PC-9 (cell line): ENCODE data around the gene SERTAD3. TPM values are rescaled to one million over a fixed set of nuclear protein-coding genes. Genes with fewer than 3 reads are reported as not detected.

Experiments used
- BruUV-seq: library from RNA; stranded (reverse); fragments of 400-500 nt; replicated peaks from 2 replicates; lab custom pipeline; 2021; lab: Mats Ljungman, UMichigan
- CTCF ChIA-PET: fragments of 300-600 bp; sonication (Branson Sonifier 250); formaldehyde crosslinking; loops from one replicate; lab custom pipeline; 2022; ENCODE audit warnings: antibody characterized with exemption; lab: Charles Lee
- POLR2A ChIA-PET: fragments of 300-600 bp; sonication (Branson Sonifier 250); formaldehyde crosslinking; loops from one replicate; lab custom pipeline; 2022; ENCODE audit warnings: antibody characterized with exemption; ENCODE audit not compliant: unreplicated experiment; lab: Charles Lee
- DNase-seq, 2 experiments: peaks; one replicate each; pipeline versions ENCODE4 v3.0.0 to v3.0.0-alpha.2; 2015 to 2022; ENCODE audit warnings: mixed read lengths in 1 of 2
- H2AFZ ChIP-seq: fragments of 200-600 bp; sonication (generic); 2 replicates; pipeline ENCODE4 v1.8.1; 2017; ENCODE audit warnings: antibody characterized with exemption
- H3F3A ChIP-seq: fragments of 200-600 bp; sonication (generic); 2 replicates; pipeline ENCODE4 v1.8.1; 2017; ENCODE audit warnings: antibody characterized with exemption, mild to moderate bottlenecking, low read depth; ENCODE audit not compliant: insufficient read depth
- H3K27ac ChIP-seq: fragments of 200-600 bp; sonication (generic); 2 replicates; pipeline ENCODE4 v1.6.1; 2016; ENCODE audit warnings: mixed run types
- H3K27me3 ChIP-seq: fragments of 200-600 bp; sonication (generic); 2 replicates; pipeline ENCODE4 v1.6.1; 2016; ENCODE audit warnings: low read depth, mixed run types; ENCODE audit not compliant: insufficient read depth
- H3K36me3 ChIP-seq: fragments of 200-600 bp; sonication (generic); 2 replicates; pipeline ENCODE4 v1.6.1; 2016; ENCODE audit warnings: low read depth, mixed run types
- H3K4me1 ChIP-seq: fragments of 200-600 bp; sonication (generic); replicated peaks from 2 replicates; pipeline ENCODE4 v1.6.1; 2016; ENCODE audit warnings: mixed run types; ENCODE audit not compliant: insufficient read depth
- H3K4me2 ChIP-seq: fragments of 200-600 bp; sonication (generic); 2 replicates; pipeline ENCODE4 v1.6.1; 2017; ENCODE audit warnings: mixed run types
- H3K4me3 ChIP-seq: fragments of 200-600 bp; sonication (generic); 2 replicates; pipeline ENCODE4 v1.6.1; 2016; ENCODE audit warnings: mixed run types
- H3K79me2 ChIP-seq: fragments of 200-600 bp; sonication (generic); 2 replicates; pipeline ENCODE4 v1.6.1; 2017; ENCODE audit warnings: low read depth, mixed run types
- H3K9me2 ChIP-seq: fragments of 200-600 bp; sonication (generic); 2 replicates; pipeline ENCODE4 v1.8.1; 2017; ENCODE audit warnings: mild to moderate bottlenecking; ENCODE audit not compliant: insufficient read depth
- H3K9me3 ChIP-seq: fragments of 200-600 bp; sonication (generic); 2 replicates; pipeline ENCODE4 v1.8.1; 2016; ENCODE audit warnings: low read depth; ENCODE audit not compliant: insufficient read depth
- H4K20me1 ChIP-seq: fragments of 200-600 bp; sonication (generic); 2 replicates; pipeline ENCODE4 v1.8.1; 2017; ENCODE audit not compliant: insufficient read depth
- CTCF ChIP-seq: fragments of 200-600 bp; sonication (generic); conservative IDR thresholded peaks from 2 replicates; pipeline ENCODE4 v1.6.1; 2017; ENCODE audit warnings: mixed run types, antibody characterized with exemption, mild to moderate bottlenecking, moderate library complexity
- EZH2 ChIP-seq: fragments of 200-600 bp; sonication (generic); IDR thresholded peaks from 2 replicates; pipeline ENCODE4 v1.8.0; 2017; ENCODE audit warnings: antibody characterized with exemption, low read depth
- intact Hi-C: fragments of 100-400 bp; cut with micrococcal nuclease; formaldehyde crosslinking; loops from one replicate; pipeline ENCODE4 v1.10.0; 2022; ENCODE audit not compliant: unreplicated experiment
- total RNA-seq: library from RNA; stranded (reverse); gene quantifications from 2 replicates; pipeline ENCODE4 v1.2.3, GENCODE V29; 2021

SERTAD3 gene
- total RNA-seq, 1 experiment from 2014 or later: 41.4 TPM

- Histone ChIP-seq H3K36me3 (no peaks in the 10 kb centered on the region), H3F3A (peaks cover 18% of the 10 kb centered on the region), H3K9me3 (no peaks in the 10 kb centered on the region), H3K9me2 (no peaks in the 10 kb centered on the region), H3K4me3 (no peak overlapping the region), H3K27me3 (no peaks in the 10 kb centered on the region), H3K4me1 (peaks cover 12% of the 10 kb centered on the region), H4K20me1 (no peaks in the 10 kb centered on the region), H3K79me2 (peaks cover 9% of the 10 kb centered on the region; the same call in 1 of the 2 replicates), H2AFZ (no peak overlapping the region), H3K4me2 (no peak overlapping the region), H3K27ac (no peak overlapping the region)
- ChIA-PET POLR2A (no interaction called here), CTCF (no interaction called here)
- DNase-seq: no peak
- intact Hi-C loops: no loop called here
- BruUV-seq: no TSS peak
- no peak for TF ChIP-seq EZH2
- no peak for TF ChIP-seq CTCF
Measured at GRCh38 chr19:40418040-40418439, 26.1 kb downstream of the SERTAD3 start.

GRCh38 chr19:40417643-40417981, 26.5 kb downstream of the SERTAD3 start:
- H3K9me2 ChIP-seq: no peaks in the 10 kb centered on the region
- ChIA-PET POLR2A (interaction anchor here (0.5 kb wide), 1 partner anchor 21 kb away, joined by 5 read pairs; no protein-coding TSS in a partner anchor), CTCF (interaction anchor here (0.6 kb wide), 1 partner anchor 76 kb away, joined by 8 read pairs; no protein-coding TSS in a partner anchor)
- no peak overlapping the region for H3K4me2 ChIP-seq
- no peak overlapping the region for H2AFZ ChIP-seq
- DNase-seq: no peak
- BruUV-seq: no TSS peak
- H3K79me2 ChIP-seq: peaks cover 5% of the 10 kb centered on the region; the same call in 1 of the 2 replicates
- H3F3A ChIP-seq: peaks cover 18% of the 10 kb centered on the region
- no peak for TF ChIP-seq CTCF
- TF ChIP-seq EZH2: no peak
- no peaks in the 10 kb centered on the region for H4K20me1 ChIP-seq
- no peak overlapping the region for H3K4me3 ChIP-seq
- H3K27me3 ChIP-seq: no peaks in the 10 kb centered on the region
- intact Hi-C loops: no loop called here
- H3K27ac ChIP-seq: no peak overlapping the region
- H3K4me1 ChIP-seq: peaks cover 12% of the 10 kb centered on the region
- H3K9me3 ChIP-seq: no peaks in the 10 kb centered on the region
- no peaks in the 10 kb centered on the region for H3K36me3 ChIP-seq

- TF ChIP-seq EZH2 (no peak), CTCF (no peak)
- Histone ChIP-seq H3K4me3 (no peak overlapping the region), H3K9me2 (no peaks in the 10 kb centered on the region), H3F3A (peaks cover 18% of the 10 kb centered on the region), H3K79me2 (no peaks in the 10 kb centered on the region), H3K27ac (no peak overlapping the region), H2AFZ (no peak overlapping the region), H4K20me1 (no peaks in the 10 kb centered on the region), H3K9me3 (no peaks in the 10 kb centered on the region), H3K27me3 (no peaks in the 10 kb centered on the region), H3K36me3 (no peaks in the 10 kb centered on the region), H3K4me2 (no peak overlapping the region), H3K4me1 (peaks cover 8% of the 10 kb centered on the region)
- peak in 1 of 2 experiments; percentile 40 for DNase-seq
- ChIA-PET POLR2A (interaction anchor here (0.5 kb wide), 1 partner anchor 22 kb away, joined by 5 read pairs; no protein-coding TSS in a partner anchor), CTCF (interaction anchor here (0.6 kb wide), 1 partner anchor 77 kb away, joined by 8 read pairs; no protein-coding TSS in a partner anchor)
- BruUV-seq: no TSS peak
- intact Hi-C loops: no loop called here
Measured at GRCh38 chr19:40416918-40417642, 27.1 kb downstream of the SERTAD3 start.
